ENCODE data around the gene TPD52L3.

TPD52L3 gene

DNA sequence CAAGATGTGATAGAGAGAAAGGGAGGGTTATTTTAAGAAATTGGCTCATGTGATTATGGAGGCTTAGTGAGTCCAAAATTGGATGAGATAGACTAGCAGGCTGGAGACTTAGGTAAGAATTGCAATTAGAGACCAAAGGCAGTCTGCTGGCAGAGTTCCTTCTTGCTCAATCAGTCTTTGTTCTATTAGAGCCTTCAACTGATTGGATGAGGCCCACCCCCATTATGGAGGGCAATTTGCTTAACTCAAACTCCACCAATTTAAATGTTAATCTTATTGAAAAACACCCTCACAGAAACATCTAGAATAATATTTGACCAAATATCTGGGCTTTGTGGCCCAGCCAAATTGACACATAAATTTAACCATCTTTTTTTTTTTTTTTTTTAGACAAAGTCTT is 23.9 kb upstream of the TPD52L3 start:
- TF ChIP-seq, protein P1, sequence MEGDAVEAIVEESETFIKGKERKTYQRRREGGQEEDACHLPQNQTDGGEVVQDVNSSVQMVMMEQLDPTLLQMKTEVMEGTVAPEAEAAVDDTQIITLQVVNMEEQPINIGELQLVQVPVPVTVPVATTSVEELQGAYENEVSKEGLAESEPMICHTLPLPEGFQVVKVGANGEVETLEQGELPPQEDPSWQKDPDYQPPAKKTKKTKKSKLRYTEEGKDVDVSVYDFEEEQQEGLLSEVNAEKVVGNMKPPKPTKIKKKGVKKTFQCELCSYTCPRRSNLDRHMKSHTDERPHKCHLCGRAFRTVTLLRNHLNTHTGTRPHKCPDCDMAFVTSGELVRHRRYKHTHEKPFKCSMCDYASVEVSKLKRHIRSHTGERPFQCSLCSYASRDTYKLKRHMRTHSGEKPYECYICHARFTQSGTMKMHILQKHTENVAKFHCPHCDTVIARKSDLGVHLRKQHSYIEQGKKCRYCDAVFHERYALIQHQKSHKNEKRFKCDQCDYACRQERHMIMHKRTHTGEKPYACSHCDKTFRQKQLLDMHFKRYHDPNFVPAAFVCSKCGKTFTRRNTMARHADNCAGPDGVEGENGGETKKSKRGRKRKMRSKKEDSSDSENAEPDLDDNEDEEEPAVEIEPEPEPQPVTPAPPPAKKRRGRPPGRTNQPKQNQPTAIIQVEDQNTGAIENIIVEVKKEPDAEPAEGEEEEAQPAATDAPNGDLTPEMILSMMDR (IDR thresholded peaks at IDR 0.05; ENCODE audit: low read depth, low read length, poor library complexity, severe bottlenecking): no peak
- no peak for TF ChIP-seq EZH2phosphoT487 (IDR thresholded peaks at IDR 0.05; ENCODE audit: borderline replicate concordance, low read length)
- no peak overlapping the region for H3K4me3 ChIP-seq (ENCODE audit: low read length)

DNA sequence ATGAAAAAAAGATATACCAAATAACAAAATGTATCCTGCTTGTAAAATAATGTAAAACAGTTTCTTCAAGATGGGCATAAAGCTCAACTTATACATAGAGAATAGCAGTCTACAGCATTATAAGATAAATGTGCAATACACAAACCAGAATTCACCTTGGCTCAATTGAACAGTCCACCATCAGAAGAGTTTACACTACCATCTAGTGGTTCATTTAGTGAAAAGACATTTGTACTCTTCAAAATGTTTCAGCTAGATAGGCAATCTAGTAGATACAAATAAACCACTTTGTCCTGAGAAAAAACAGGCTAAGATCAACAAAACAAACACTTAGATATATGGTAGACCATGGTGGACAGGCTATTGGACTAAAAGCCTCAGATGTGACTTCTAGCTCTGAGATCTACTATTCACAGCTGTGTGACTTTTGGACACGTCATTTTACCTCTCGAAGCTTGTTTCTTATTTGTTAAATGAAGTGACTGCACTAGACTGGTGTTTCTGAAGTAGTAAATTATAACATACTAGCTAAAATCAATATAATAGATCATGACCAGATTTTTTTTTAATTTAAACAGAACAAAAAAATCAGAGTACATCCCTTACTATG is 22.1 kb upstream of the TPD52L3 start:
- Histone ChIP-seq H3K27ac (ENCODE audit: low read depth, low read length) (no peak overlapping the region), H3K4me3 (ENCODE audit: low read length) (no peak overlapping the region), H4K20me1 (ENCODE audit: control insufficient read depth, insufficient read depth, low read depth, low read length) (no peaks in the 10 kb centered on the region), H3K27me3 (ENCODE audit: control insufficient read depth, low read length) (no peaks in the 10 kb centered on the region), H3K9me3 (ENCODE audit: control insufficient read depth, insufficient read depth, low read length) (no peaks in the 10 kb centered on the region), H3K79me2 (ENCODE audit: control insufficient read depth, low read length) (no peaks in the 10 kb centered on the region), H3K9me2 (replicated peaks; ENCODE audit: control insufficient read depth, low read length) (no peaks in the 10 kb centered on the region), H3K36me3 (ENCODE audit: control insufficient read depth, low read length) (no peaks in the 10 kb centered on the region), H3K4me1 (ENCODE audit: control insufficient read depth, low read length) (peaks cover 22% of the 10 kb centered on the region), H3F3A (ENCODE audit: control insufficient read depth, insufficient read depth) (no peaks in the 10 kb centered on the region), H3K4me2 (ENCODE audit: low read length) (no peak overlapping the region)
- TF ChIP-seq, protein P1 (IDR thresholded peaks at IDR 0.05; ENCODE audit: low read depth, low read length, poor library complexity, severe bottlenecking): peak; percentile 57
- no peak for TF ChIP-seq EZH2phosphoT487 (IDR thresholded peaks at IDR 0.05; ENCODE audit: borderline replicate concordance, low read length)

More for the DNA sequence above, 23.9 kb upstream of the TPD52L3 start:
- Histone ChIP-seq H3K4me1 (ENCODE audit: control insufficient read depth, low read length) (peaks cover 18% of the 10 kb centered on the region), H3K9me3 (ENCODE audit: control insufficient read depth, insufficient read depth, low read length) (no peaks in the 10 kb centered on the region), H3K27ac (ENCODE audit: low read depth, low read length) (no peak overlapping the region), H3K4me2 (ENCODE audit: low read length) (no peak overlapping the region), H3K79me2 (ENCODE audit: control insufficient read depth, low read length) (no peaks in the 10 kb centered on the region), H3F3A (ENCODE audit: control insufficient read depth, insufficient read depth) (no peaks in the 10 kb centered on the region), H3K27me3 (ENCODE audit: control insufficient read depth, low read length) (no peaks in the 10 kb centered on the region), H3K9me2 (replicated peaks; ENCODE audit: control insufficient read depth, low read length) (no peaks in the 10 kb centered on the region), H3K36me3 (ENCODE audit: control insufficient read depth, low read length) (no peaks in the 10 kb centered on the region), H4K20me1 (ENCODE audit: control insufficient read depth, insufficient read depth, low read depth, low read length) (no peaks in the 10 kb centered on the region)

DNA sequence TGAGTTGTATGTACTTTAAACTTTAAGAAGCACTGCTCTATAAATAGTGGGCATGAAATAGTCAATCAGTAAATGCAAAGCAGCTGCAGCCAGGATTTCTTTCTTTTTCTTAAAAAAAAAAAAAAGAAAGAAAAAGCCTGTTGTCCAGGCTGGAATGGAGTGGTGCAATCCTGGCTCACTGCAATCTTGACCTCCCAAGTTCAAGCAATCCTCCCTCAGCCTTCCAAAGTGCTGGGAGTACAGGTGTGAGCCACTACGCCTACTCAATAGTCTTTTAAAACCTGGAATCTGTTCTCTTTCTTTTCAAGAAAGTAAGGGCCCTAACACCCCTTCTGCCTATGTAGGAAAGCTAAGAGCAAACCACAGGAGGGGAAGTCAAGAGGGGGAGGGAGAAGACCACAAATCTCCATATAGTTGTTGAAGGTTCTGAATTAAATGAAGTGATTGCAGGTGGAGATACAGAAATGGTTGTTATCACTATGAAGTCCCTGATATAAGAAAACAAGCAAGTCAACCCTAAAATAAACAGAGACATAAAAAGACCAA is 20.6 kb upstream of the TPD52L3 start:
- Histone ChIP-seq H3K27me3 (ENCODE audit: control insufficient read depth, low read length) (no peaks in the 10 kb centered on the region), H3K27ac (ENCODE audit: low read depth, low read length) (no peak overlapping the region), H3K4me3 (ENCODE audit: low read length) (no peak overlapping the region), H3K79me2 (ENCODE audit: control insufficient read depth, low read length) (no peaks in the 10 kb centered on the region), H3K9me2 (replicated peaks; ENCODE audit: control insufficient read depth, low read length) (no peaks in the 10 kb centered on the region), H3F3A (ENCODE audit: control insufficient read depth, insufficient read depth) (no peaks in the 10 kb centered on the region), H3K4me2 (ENCODE audit: low read length) (peak overlapping the region; percentile 10), H3K9me3 (ENCODE audit: control insufficient read depth, insufficient read depth, low read length) (no peaks in the 10 kb centered on the region), H3K4me1 (ENCODE audit: control insufficient read depth, low read length) (peaks cover 24% of the 10 kb centered on the region), H4K20me1 (ENCODE audit: control insufficient read depth, insufficient read depth, low read depth, low read length) (no peaks in the 10 kb centered on the region), H3K36me3 (ENCODE audit: control insufficient read depth, low read length) (no peaks in the 10 kb centered on the region)
- TF ChIP-seq EZH2phosphoT487 (IDR thresholded peaks at IDR 0.05; ENCODE audit: borderline replicate concordance, low read length): no peak
- TF ChIP-seq, protein P1 (IDR thresholded peaks at IDR 0.05; ENCODE audit: low read depth, low read length, poor library complexity, severe bottlenecking): no peak

Measured in DOHH2 (cell line).